Mucosa of descending colon (tissue), 3 donors: ENCODE data around the gene MPRIP. TPM values are rescaled to one million over a fixed set of nuclear protein-coding genes. Genes with fewer than 3 reads are reported as not detected.

ENCODE experiments used
- ATAC-seq: fragments of 200-7000 bp; cut with Tn5 transposase; one replicate; pipeline ENCODE4 v1.9.1; 2020; ENCODE audit warnings: mild to moderate bottlenecking, moderate library complexity
- DNase-seq, 3 donors: peaks; one replicate each; pipeline ENCODE4 v3.0.0-alpha.2; 2020
- H3K36me3 ChIP-seq: fragments of 200-600 bp; one replicate; pipeline ENCODE4 v1.8.0; 2021; ENCODE audit warnings: low read depth, mild to moderate bottlenecking
- H3K4me1 ChIP-seq: fragments of 200-600 bp; one replicate; pipeline ENCODE4 v1.8.0; 2021; ENCODE audit warnings: low read depth, mild to moderate bottlenecking
- H3K4me3 ChIP-seq: fragments of 200-600 bp; one replicate; pipeline ENCODE4 v1.8.0; 2021; ENCODE audit warnings: mild to moderate bottlenecking
- H3K9me3 ChIP-seq: fragments of 200-600 bp; one replicate; pipeline ENCODE4 v1.8.0; 2021; ENCODE audit warnings: mild to moderate bottlenecking
- CTCF ChIP-seq: fragments of 200-600 bp; IDR thresholded peaks from one replicate; pipeline ENCODE4 v1.8.0; 2022; ENCODE audit warnings: antibody characterized with exemption, mild to moderate bottlenecking
- intact Hi-C, 2 donors: fragments of 100-400 bp; cut with DNase I in 1 of 2; cut with micrococcal nuclease in 1 of 2; formaldehyde crosslinking; loops; one replicate each; pipeline versions ENCODE4 v1.11.0 to v1.11.1; 2022; cut with DNase I, micrococcal nuclease
- total RNA-seq, 3 donors: library from RNA; stranded (reverse); fragmentation: NEBNext Ultra II Directional in 2 of 3; extraction: Animal tissue kit (Norgen Biotek cat#: 25700) in 2 of 3; gene quantifications; one replicate each; pipeline versions ENCODE4 v1.2.1 to v1.2.4, GENCODE V29; 2021 to 2023
- donor health status: DM: no; HTN: no; CAD: no; lungs with moderate emphysema.
- donor health status: DM: no; HTN: no; CAD: no.
- donor health status: DM: no; HTN: yes; CAD: no.

Gene MPRIP
- total RNA-seq, 3 donors from 2014 or later = 150 to 249 (median 231) TPM

GRCh38 chr17:17125136-17126084, 83.2 kb downstream of the MPRIP start:
- ATAC-seq (peak; percentile 8), DNase-seq (peak in 1 of 3 donors; percentile 37)
- Histone ChIP-seq H3K36me3 (no peaks in the 10 kb centered on the region), H3K9me3 (no peaks in the 10 kb centered on the region), H3K4me1 (peaks cover 17% of the 10 kb centered on the region), H3K4me3 (no peak overlapping the region)
- intact Hi-C loops = no loop called here
- TF ChIP-seq CTCF = no peak

GRCh38 chr17:17126131-17127110, 84.2 kb downstream of the MPRIP start:
- no peaks in the 10 kb centered on the region for H3K9me3 ChIP-seq
- H3K36me3 ChIP-seq = no peaks in the 10 kb centered on the region
- DNase-seq = peak in 1 of 3 donors; percentile 37
- no peak for TF ChIP-seq CTCF
- peaks cover 7% of the 10 kb centered on the region for H3K4me1 ChIP-seq
- intact Hi-C loops = no loop called here
- no peak overlapping the region for H3K4me3 ChIP-seq
- no peak for ATAC-seq

- ATAC-seq (no peak), DNase-seq (peak in 1 of 3 donors; percentile 35)
- intact Hi-C loops = no loop called here
- no peak overlapping the region for H3K4me3 ChIP-seq
- H3K4me1 ChIP-seq = peaks cover 3% of the 10 kb centered on the region
- no peaks in the 10 kb centered on the region for H3K36me3 ChIP-seq
- no peaks in the 10 kb centered on the region for H3K9me3 ChIP-seq
- TF ChIP-seq CTCF = no peak
Observed at GRCh38 chr17:17127156-17127555, 84.9 kb downstream of the MPRIP start.

GRCh38 chr17:17127730-17128291, 85.6 kb downstream of the MPRIP start:
- Histone ChIP-seq H3K9me3 (no peaks in the 10 kb centered on the region), H3K4me1 (peaks cover 3% of the 10 kb centered on the region), H3K36me3 (no peaks in the 10 kb centered on the region), H3K4me3 (no peak overlapping the region)
- no peak for TF ChIP-seq CTCF
- peak in 1 of 3 donors; percentile 31 for DNase-seq
- intact Hi-C loops = no loop called here
- ATAC-seq = no peak

GRCh38 chr17:17128476-17129075, 86.3 kb downstream of the MPRIP start:
- peaks cover 3% of the 10 kb centered on the region for H3K4me1 ChIP-seq
- DNase-seq (peak in 1 of 3 donors; percentile 23), ATAC-seq (no peak)
- no peak overlapping the region for H3K4me3 ChIP-seq
- H3K9me3 ChIP-seq = no peaks in the 10 kb centered on the region
- no peaks in the 10 kb centered on the region for H3K36me3 ChIP-seq
- intact Hi-C loops = no loop called here
- TF ChIP-seq CTCF = no peak
